ENCODE measurements around the gene TMC6.
"Not testable (repeated sequence)": the region's sequence is repeated elsewhere in the genome, so short reads cannot be mapped to it uniquely, and the experiment has no call there.

The TMC6 gene

GRCh38 chr17:78122931-78123249 lies 5.7 kb downstream of the TMC6 start:
- DNase-seq, result no peak

- DNase-seq, result no peak
Measured at GRCh38 chr17:78122216-78122930, 6.2 kb downstream of the TMC6 start.

GRCh38 chr17:78121801-78122215 lies 6.7 kb downstream of the TMC6 start:
- no peak for DNase-seq

GRCh38 chr17:78120971-78121800 lies 7.4 kb downstream of the TMC6 start:
- no peak for DNase-seq

GRCh38 chr17:78120537-78120936 lies 8.0 kb downstream of the TMC6 start:
- no peak for DNase-seq

GRCh38 chr17:78118801-78119241 lies 9.7 kb downstream of the TMC6 start:
- no peak for DNase-seq

- no peak for DNase-seq
Measured at GRCh38 chr17:78117027-78117981, 11.3 kb downstream of the TMC6 start.

GRCh38 chr17:78116411-78116810 lies 12.1 kb downstream of the TMC6 start:
- DNase-seq, result no peak

GRCh38 chr17:78115803-78116202 lies 12.8 kb downstream of the TMC6 start:
- not testable (repeated sequence) for DNase-seq

- no peak for DNase-seq
Measured at GRCh38 chr17:78114831-78115723, 13.5 kb downstream of the TMC6 start.

- DNase-seq, result peak; percentile 85
Measured at GRCh38 chr17:78113804-78114785, 14.5 kb downstream of the TMC6 start.

- DNase-seq, result peak; percentile 80
Measured at GRCh38 chr17:78112518-78113471, 15.8 kb downstream of the TMC6 start.

- DNase-seq, result no peak
Measured at GRCh38 chr17:78111727-78112517, 16.6 kb downstream of the TMC6 start.

- DNase-seq, result no peak
Measured at GRCh38 chr17:78111016-78111726, 17.4 kb downstream of the TMC6 start.

GRCh38 chr17:78110363-78111015 lies 18.1 kb downstream of the TMC6 start:
- DNase-seq, result no peak

GRCh38 chr17:78109489-78109761 lies 19.1 kb downstream of the TMC6 start:
- DNase-seq, result no peak

GRCh38 chr17:78108726-78109488 lies 19.6 kb downstream of the TMC6 start:
- no peak for DNase-seq
